ENCODE results near the gene ARL6IP4. TPM values are rescaled to one million over a fixed set of nuclear protein-coding genes. Genes with fewer than 3 reads are reported as not detected.

Gene ARL6IP4
- total RNA-seq, 1 experiment from 2014 or later, result 133 TPM

- no peaks in the 10 kb centered on the region for H3K9me3 Mint-ChIP-seq
- H3K4me1 Mint-ChIP-seq, result no peaks in the 10 kb centered on the region
- TF ChIP-seq ARID4B (CRISPR knock-in tag; IDR thresholded peaks at IDR 0.05; ENCODE audit: borderline replicate concordance) (no peak), KAT7 (CRISPR knock-in tag; IDR thresholded peaks at IDR 0.05; ENCODE audit: borderline replicate concordance) (no peak), ZNF138 (CRISPR knock-in tag; conservative IDR thresholded peaks at IDR 0.05) (no peak), E2F1 (CRISPR knock-in tag; IDR thresholded peaks at IDR 0.05) (no peak), PREB (CRISPR knock-in tag; IDR thresholded peaks at IDR 0.05; ENCODE audit: borderline replicate concordance) (no peak), NFE2L1 (CRISPR knock-in tag; IDR thresholded peaks at IDR 0.05) (no peak), JUN (CRISPR knock-in tag; IDR thresholded peaks at IDR 0.05) (no peak), HMGXB4 (CRISPR knock-in tag; IDR thresholded peaks at IDR 0.05) (no peak), NR3C1 (CRISPR knock-in tag; conservative IDR thresholded peaks at IDR 0.05; ENCODE audit: low read depth) (no peak), NFATC4 (CRISPR knock-in tag; IDR thresholded peaks at IDR 0.05) (no peak), FOXP1 (CRISPR knock-in tag; IDR thresholded peaks at IDR 0.05; ENCODE audit: borderline replicate concordance) (no peak), ATF3 (CRISPR knock-in tag; conservative IDR thresholded peaks at IDR 0.05) (no peak), JAZF1 (CRISPR knock-in tag; IDR thresholded peaks at IDR 0.05) (no peak), CBFB (CRISPR knock-in tag; IDR thresholded peaks at IDR 0.05; ENCODE audit: low read depth) (no peak), E2F4 (CRISPR knock-in tag; IDR thresholded peaks at IDR 0.05; ENCODE audit: borderline replicate concordance, low read depth) (no peak), FOXK1 (CRISPR knock-in tag; IDR thresholded peaks at IDR 0.05) (no peak), ZNF281 (CRISPR knock-in tag; IDR thresholded peaks at IDR 0.05) (no peak)
- ATAC-seq, result no peak
- no peaks in the 10 kb centered on the region for H3K36me3 Mint-ChIP-seq
- DNase-seq (ENCODE audit: low spot score), result no peak
- no peak overlapping the region for H3K27ac Mint-ChIP-seq
- H3K4me3 Mint-ChIP-seq, result no peak overlapping the region
- POLR2A ChIA-PET, result no interaction called here
- H3K27me3 Mint-ChIP-seq (ENCODE audit: low read depth), result no peaks in the 10 kb centered on the region
- CTCF ChIA-PET, result interaction anchor here (0.8 to 3.2 kb wide), 2 partner anchors 74 to 248 kb away, joined by 4 to 18 read pairs; no protein-coding TSS in a partner anchor
Measured at GRCh38 chr12:122990561-122990960, 10.1 kb downstream of the ARL6IP4 start.

All from WTC11 (cell line).